HS-5 (cell line): ENCODE data around the gene SCRN1.

Source experiments
- DNase-seq: peaks from one replicate; pipeline ENCODE4 v3.0.0-alpha.2; 2012; ENCODE audit warnings: low read depth

The SCRN1 gene

DNA sequence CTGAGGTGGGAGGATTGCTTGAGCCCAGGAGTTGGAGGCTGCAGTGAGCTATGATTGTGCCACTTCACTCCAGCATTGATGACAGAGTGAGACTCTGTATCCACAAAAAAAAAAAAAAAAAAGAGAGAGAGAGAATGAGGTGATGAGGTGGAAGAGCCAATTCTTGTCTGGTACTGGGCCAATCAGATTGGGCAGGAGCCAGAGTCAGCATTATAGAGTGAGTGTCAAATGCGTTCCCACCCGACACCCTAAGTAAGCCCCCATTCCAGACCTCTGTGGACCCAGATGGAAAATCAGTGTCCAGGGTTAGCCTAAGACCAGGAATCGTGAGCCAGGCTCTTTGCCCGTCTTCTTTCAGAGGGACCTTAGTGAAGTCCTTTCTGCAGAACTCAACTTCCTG, 99.3 kb downstream of the SCRN1 start:
- DNase-seq: no peak

DNA sequence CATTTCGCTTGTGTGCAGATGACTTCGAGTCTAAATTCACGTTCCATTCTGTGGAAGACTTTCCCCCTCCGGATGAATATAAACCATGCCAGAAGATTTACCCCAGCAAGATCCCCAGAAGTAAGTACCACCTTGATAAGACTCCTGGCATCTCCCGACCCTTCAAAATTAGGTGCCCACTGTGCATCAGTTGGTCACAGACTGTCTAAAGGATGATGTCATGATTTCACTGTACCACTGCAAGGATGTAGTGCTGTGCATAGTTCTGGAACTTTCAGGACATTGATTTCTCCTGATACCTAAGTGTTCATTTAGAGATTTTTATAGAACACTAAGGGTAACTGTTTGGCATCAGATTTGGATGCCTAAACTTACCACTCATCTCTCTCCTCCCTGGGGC, 100.3 kb downstream of the SCRN1 start:
- DNase-seq: no peak

DNA sequence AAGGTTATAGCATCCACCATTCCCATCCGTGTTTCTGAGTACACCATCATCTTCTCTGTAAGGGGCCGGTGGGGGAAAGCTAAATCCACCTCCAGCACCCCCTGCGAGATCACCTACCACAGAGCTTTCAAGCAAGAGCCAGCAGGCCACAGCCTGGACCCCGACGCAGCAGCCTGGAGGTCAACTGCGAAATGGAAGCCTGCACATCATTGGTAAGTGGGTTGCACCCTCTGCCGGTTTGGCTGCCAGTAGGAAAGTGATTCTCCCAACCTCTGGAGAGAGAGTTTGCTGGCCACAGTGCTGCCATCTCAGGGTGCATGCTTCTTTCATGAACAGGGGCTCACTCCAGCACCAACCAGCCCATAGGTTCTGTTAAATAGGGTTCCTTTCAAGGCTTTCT, 101.6 kb downstream of the SCRN1 start:
- no peak for DNase-seq

DNA sequence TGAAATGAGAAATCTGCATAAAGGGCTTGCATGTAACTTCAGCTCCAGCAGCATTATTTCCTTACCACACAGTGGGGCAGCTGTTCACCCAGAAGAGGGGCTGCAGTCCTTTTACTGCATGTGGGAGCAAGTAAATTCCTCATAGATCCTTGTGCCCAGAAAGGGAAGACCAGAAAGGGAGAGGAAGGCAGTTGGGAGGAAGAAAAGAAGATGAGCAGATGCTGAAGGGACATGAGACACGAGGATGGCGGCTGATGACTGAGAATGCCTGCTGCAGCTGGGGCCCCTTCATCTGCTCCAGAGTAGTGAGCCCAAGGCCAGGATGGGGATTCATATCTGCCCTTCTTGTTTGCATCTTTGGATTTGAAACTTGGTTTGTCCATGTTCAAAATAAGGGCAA, 102.8 kb downstream of the SCRN1 start:
- DNase-seq: no peak

DNA sequence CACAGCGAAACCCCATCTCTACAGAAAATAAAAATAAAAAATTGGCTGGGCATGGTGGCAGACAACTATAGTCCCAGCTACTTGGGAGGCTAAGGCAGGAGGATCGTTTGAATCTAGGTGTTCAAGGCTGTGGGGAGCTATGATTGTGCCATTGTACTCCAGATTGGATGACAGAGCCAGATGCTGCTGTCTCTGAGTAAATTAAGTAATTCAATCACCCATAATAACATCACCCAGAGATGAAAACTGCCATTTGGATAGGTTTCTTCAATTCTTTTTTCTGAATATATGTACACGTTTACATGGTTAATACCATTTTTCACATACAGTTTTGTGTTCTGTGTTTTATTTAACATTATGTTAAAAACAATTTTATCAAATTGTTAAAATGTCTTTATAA, 104.0 kb downstream of the SCRN1 start:
- DNase-seq: no peak

DNA sequence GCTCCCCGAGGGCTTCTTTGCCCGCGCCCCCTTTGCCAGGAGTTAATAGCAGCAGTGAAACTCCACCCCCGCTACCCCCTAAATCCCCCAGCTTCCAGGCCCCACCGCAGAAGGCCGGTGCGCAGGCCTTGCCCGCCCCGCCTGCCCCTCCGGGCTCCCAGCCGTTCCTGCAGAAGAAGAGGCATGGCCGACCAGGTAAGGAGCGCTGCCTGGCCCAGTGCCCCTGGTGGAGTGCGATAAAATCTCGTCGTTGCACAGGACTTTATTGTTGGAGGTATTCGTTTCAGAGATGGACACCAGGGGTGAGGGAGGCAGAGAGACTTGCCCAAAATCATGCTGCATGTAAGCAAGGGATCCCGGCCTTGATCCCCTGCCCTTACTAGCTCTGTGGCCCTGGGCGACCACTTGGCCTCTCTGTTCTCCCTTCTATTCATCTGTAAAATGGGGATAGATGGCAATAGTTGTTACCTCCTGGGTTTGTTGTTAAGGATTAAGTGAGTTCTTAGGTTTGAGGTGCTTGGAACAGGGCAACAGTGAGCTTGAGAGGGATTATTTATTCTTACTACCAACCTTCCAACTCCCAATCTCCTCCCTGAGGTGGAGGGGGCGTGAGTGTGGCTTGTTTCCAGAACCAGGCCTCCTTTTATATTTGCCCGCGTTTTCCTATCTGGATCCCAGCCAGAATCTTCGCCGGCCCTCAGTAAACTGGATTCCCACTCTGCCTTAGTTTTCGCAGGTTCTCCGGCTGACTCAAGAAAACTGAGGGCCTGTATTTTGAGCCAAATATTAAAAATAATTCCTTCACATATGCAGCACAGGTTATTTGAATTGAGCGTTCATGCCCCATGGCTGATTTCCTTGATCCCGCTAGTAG, 105.0 kb downstream of the SCRN1 start:
- no peak for DNase-seq

DNA sequence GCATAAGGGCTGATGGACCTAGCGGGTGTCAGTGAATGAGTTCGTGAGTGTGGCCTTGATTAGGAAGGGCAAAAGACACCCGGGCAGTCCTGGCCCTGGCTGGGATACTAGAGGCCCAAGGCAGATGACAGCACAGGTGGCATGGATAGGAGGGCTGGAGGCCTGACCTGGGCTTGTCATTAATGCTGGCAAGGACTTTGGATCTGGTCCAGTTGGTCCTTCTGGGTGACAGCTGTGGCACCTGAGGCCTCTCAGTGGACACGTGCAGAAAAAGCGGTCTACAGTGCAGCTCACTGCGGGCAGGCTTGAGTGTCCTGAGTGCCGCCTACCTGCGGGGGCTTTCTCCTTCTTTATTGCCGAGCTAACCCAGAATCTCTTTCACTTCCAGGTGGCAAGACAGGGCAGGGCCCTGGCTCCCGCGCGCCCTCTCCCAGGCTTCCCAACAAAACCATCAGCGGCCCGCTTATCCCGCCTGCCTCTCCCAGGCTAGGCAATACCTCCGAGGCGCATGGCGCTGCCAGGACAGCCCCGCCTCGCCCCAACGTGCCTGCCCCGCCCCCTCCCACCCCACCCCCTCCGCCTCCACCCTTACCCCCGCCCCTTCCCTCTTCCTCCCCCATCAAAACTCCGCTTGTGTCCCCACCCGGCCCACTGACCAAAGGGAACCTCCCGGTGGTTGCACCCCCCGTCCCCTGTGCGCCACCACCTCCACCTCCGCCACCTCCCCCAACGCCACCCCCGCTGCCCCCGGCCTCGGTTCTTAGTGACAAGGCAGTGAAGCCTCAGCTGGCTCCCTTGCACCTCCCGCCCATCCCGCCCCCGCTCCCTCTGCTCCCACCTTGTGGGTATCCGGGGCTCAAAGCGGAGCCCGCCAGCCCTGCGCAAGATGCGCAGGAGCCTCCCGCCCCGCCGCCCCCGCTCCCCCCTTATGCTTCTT, 105.9 kb downstream of the SCRN1 start:
- DNase-seq: no peak

DNA sequence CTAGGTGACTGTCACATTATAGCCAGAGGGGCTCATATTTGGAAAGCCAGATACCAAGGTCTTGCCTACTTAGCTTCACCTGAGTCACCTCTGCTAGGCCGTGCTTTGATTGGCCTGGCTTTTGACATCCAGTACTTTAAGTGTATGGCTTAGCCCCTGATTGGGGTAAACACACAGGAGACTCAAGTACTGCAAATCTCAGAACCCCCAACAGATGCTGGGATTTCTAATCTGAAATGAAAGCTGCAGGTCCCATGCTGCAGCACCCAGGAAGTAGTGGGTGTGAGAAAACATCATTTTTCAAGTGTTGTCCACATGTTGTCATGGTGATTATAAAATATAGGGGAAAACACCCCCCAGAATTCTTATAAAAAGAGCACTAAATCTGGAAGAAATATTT, 107.1 kb downstream of the SCRN1 start:
- no peak for DNase-seq

DNA sequence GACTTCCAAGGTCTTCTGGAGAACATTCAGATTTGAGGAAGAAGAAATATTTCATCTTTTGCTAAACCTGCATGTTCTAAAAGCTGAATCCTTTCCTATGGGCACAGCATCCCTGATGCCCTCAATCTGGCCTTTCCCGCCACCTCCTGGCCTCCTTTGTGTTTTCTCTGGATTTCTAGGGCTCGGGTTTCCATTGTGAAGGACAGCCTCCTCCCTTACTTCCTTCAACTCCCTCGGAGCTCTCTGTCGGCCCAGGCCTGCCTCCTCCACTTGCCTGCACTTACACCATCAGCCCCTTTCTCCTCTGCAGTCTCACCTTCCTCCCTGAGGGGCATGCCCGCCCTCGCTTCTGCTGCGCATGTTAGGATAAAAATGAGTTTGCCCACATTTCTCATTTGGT, 107.9 kb downstream of the SCRN1 start:
- no peak for DNase-seq

DNA sequence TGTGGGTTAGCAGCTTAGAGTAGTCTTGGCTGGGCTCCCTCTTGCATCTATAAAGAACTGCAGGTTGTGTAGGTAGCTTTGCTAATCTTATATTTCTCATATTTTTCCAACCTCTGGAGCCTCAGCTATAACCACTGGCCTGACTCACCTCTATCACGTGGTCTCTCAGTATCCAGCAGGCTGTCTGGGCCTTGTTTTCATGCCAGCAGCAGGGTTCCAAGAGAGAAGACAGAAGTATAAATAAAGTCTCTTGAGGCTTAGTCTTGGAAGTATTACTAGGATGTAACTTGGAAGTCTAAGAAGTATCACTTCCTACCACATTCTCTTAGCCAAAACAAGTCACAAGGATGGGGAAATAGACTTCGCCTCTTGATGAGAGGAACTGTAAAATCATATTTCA, 110.0 kb downstream of the SCRN1 start:
- DNase-seq: no peak

DNA sequence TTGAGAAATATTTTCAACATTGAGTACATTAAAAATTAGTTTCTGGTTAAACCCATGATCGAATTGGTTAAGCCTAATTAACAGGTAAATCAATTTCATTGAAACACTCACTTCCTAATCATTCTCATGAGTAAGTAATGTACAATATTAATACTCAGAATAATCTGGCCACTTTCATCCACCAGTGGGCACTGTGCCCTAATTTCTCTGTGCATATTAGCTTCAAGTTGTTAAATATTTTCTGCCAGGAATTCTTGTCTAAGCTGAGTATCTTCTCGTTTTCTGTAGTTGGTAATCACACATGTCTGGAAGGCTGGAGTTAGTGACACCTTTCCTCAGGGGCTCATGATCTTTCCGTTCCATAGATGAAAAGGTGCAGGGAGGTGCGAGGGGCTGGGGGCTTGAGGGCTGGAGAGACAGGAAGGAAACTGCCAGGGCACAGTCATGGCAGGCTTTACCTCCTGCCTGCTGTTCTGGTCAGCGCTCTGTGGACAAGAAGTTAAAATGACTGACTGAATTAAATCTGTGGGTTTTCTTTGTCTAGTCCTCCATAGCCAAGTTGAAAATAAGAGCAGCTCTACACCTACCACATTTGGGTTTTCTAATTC, 111.4 kb downstream of the SCRN1 start:
- peak; percentile 32 for DNase-seq

DNA sequence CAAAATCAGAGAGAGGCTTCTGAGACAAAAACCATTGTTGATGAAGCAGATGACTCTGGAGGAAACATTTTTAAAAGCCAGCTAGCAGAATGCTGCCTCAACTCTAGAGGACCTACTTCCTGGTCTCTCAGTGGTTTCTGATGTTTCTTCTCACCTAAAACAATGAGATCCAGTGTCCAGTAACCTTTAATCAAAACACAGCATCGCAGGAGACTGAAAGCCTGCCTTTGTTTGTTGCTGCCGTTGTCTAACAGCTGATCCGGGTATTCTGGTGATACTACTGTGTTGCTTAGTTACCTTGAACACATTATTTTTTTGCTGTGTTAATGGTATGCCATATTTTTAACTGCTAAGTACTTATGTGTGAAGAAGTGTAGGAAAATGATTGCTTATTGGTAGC, 112.4 kb downstream of the SCRN1 start:
- DNase-seq: no peak

DNA sequence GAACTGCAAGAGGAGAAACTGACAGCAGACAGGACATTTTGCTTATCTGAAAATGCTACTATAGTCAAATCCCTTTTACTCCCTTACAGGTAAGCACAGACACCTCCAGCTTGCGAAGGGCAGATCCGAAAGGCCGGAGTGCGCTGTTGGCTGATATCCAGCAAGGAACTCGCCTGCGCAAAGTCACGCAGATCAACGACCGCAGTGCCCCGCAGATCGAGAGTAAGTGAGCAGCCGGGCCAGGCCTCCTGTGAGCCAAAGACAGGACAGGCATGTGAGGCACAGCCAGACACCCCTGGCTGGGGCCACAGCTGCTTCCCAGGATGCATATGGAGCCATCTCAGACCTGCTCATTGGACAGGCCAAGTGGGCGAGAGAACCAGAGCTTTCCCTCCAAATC, 113.9 kb downstream of the SCRN1 start:
- DNase-seq: no peak

DNA sequence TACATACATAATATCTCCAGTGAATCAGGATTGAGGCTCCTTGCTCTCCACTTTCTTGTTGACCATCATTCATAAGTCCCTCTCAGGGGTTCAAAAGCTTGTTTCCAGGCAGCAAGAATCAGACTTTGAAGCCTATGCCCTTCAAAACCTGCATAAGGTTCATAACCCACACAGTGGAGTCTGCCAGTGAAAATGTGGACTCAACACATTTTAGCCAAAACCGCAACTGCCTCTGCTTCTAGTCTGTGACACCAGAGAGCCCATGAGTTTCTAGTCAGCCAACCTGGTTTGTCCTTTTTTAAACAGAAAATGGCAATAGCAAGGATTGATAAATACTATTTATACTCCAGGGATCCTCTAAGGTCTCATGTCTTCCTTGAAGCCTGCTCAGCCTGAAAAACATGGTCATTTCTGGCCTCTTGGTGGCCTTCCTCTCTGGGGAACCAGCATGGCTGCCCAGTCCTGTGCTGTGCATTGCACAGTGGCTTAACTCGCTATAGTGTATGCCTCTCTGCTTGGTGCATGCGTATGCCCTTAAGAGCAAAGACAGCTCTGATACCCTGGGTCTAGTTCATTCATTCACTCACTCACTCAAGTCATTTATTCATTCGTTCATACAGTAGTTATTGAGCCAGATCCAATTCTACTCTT, 115.8 kb downstream of the SCRN1 start:
- DNase-seq: no peak

DNA sequence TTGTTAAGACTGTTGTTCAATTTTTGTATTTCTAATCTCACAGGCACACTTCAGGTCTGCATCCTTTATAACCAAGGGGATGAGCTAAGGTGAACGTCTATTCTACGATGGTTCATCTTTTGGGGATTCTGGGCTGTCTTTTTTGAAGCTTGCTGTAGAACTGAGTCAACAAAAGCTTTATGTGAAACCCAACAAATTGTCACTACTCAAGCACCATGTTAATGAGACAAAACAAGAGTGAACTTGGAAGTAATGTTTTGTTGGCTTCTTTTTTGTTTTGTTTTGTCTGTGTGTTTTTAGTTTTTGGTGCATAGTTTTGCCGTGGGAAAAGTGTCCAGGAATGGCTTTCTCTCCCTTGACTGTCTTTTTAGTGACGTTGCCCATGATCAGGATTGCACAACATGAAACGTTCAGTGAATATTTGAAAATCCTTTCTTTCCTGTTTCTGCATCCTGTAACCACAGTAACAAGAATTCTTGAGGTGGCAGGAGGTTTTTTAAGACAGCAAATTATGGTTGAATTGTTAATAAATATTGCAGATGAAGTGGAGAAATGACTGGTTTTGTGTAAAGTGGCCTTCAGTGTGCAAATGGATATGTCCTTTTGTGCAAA, 117.7 kb downstream of the SCRN1 start:
- no peak for DNase-seq
